ENCODE data around the gene OSTN.
"Not testable (repeated sequence)": the region's sequence is repeated elsewhere in the genome, so short reads cannot be mapped to it uniquely, and the experiment has no call there.

The OSTN gene

DNA sequence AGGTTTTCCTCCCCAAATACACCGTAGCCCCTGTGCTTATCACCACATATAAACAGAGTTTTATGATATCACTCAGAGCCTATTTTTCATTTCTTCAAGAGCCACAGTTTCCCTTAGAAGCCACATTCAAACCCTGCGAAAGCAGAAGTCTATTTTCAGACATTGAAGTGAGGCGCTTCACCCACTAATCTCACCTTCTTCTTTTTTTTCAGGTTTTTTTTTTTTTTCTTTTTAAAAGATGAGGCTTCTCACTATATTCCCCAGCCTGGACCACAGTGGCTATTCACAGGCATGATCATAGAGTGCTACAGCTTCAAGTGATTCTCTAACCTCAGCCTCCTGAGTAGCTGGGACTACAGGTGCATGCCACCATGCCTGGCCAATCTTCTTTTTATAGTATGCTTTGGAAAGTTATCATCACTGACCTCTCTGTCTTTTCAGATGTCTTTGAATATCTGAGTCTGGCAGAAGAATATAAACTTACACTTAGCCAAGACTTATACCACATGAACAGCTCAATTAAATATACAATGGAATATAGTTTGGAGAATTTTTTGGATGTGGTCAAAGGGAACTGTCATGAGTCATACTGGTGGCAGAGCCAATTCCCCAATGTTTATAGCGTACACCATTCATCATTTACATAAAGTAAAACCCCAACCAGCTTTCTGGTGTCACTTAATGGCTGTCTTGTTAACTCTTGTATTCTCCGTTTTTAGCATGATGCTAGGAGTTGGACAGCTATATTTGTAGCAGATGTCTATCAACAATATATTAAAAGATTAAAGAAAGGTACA lies 70.4 kb downstream of the OSTN start:
- DNase-seq: no peak

DNA sequence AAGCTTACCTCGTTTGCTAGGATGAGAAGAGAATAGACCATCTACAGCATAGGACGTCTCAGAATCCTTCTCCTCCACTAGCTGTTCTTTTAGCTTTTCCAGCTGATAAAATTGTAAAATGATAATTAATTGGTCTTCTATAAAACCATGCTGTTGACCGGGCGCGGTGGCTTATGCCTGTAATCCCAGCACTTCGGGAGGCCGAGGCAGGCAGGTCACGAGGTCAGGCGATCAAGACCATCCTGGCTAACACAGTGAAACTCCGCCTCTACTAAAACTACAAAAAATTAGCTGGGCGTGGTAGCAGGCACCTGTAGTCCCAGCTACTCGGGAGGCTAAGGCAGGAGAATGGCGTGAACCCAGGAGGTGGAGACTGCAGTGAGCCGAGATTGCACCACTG lies 76.2 kb downstream of the OSTN start:
- not testable (repeated sequence) for DNase-seq

GRCh38 chr3:191275751-191276150 lies 76.7 kb downstream of the OSTN start:
- no peak for DNase-seq

- no peak for DNase-seq
Measured at GRCh38 chr3:191280111-191280510, 81.1 kb downstream of the OSTN start.

DNA sequence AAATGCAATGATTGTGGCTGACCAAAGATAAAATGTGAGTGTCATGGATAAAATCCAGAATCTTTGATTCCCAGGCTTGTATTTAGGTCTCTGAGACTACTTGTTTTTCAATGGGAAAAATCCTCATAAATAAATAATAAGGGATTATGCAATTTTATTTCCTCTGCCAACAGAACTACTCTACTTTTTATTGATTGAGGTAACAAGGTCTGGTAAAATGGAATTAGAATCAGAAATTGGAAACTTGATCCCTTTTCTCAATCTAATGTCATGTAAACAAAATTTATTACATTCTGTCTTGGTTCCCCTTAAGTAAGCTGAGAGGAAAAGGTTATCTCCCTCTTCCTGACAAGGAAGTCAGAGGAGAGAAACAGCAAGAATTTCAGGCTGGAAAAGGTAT lies 81.8 kb downstream of the OSTN start:
- no peak for DNase-seq

GRCh38 chr3:191282251-191283185 lies 83.5 kb downstream of the OSTN start:
- DNase-seq: no peak

- no peak for DNase-seq
Measured at GRCh38 chr3:191283400-191283799, 84.4 kb downstream of the OSTN start.

GRCh38 chr3:191290311-191291025 lies 91.4 kb downstream of the OSTN start:
- no peak for DNase-seq

GRCh38 chr3:191292243-191293015 lies 93.4 kb downstream of the OSTN start:
- DNase-seq: no peak

GRCh38 chr3:191294291-191294690 lies 95.2 kb downstream of the OSTN start:
- DNase-seq: no peak

- DNase-seq: no peak
Measured at GRCh38 chr3:191296041-191296541, 97.0 kb downstream of the OSTN start.

- no peak for DNase-seq
Measured at GRCh38 chr3:191298846-191299245, 99.8 kb downstream of the OSTN start.

GRCh38 chr3:191300422-191300821 lies 101.4 kb downstream of the OSTN start:
- DNase-seq: no peak

DNA sequence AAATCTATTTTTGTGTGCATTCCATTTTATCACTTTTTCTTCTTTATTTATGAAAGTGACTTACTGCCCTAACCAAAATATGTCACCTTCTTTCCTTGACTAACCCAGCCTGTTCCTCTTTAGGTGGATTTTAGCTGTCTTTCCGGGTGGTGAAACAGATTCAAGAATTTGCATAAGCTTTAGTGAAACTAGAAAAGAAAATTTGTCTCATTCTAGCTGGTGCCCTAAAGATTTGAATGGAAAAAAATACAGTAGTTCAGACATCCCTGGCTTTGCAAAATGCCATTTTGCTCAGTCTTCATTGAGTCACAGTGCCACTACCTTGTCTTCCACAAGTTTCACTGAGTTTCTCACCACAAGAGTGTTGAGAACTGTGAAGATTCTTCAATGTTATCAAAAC lies 102.0 kb downstream of the OSTN start:
- no peak for DNase-seq

- no peak for DNase-seq
Measured at GRCh38 chr3:191301782-191302411, 102.9 kb downstream of the OSTN start.

GRCh38 chr3:191302451-191302850 lies 103.4 kb downstream of the OSTN start:
- no peak for DNase-seq

GRCh38 chr3:191303596-191303995 lies 104.6 kb downstream of the OSTN start:
- DNase-seq: no peak

DNA sequence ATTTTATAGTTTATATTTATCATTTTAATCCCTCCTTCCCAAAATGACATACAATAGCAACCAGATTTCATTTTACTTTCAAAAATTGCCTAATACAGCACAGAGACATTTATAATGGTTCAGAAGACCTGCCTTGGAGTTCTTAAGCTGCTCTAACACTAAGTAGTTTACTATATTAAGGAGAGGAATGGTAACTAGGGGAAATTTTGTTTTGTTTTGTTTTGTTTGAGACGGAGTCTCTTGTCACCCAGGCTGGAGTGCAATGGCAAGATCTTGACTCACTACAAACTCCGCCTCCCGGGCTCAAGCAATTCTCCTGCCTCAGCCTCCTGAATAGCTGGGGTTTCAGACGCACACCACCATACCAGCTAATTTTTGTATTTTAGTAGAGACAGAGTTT lies 107.4 kb downstream of the OSTN start:
- DNase-seq: no peak

DNA sequence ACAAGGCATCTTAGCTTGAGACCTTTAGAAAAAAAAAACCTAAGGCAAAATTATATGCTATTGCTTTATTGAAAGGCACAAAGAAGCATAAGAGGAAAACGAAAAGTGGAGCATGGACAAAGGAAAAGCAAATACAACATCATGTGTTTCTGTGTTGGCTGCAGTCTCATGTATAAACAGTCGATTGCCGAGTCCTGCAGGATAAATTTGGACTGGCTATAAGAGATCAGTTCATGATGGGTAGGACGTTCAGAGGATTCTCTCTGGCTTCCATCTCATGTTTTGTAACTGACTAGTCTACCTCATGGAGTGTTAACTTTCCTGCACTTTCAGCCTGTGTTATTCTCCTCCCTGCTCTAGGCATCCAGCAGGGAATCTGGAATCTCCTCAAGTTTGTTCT lies 108.3 kb downstream of the OSTN start:
- no peak for DNase-seq

DNA sequence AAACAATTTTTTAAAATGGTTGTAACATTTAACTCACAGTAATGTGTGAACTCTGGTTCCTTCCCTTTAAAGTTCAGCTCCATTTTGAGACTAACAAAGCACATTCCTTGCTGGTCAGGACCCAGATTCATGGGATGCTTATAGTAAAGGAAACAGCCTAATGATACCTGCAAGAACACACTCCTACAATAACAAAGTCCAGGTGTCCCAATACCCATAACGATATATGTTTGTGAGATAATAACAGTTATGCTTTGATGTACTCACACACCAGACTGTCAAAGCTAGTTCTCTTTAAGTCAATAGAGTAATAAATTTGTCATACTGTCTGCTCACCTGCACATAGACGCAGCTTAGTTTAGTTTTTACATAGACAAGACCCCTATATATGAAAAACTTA lies 114.3 kb downstream of the OSTN start:
- no peak for DNase-seq

- DNase-seq: no peak
Measured at GRCh38 chr3:191314109-191314728, 115.2 kb downstream of the OSTN start.
